ENCODE measurements around the gene HUS1B. TPM values are rescaled to one million over a fixed set of nuclear protein-coding genes. Genes with fewer than 3 reads are reported as not detected.

The HUS1B gene
- total RNA-seq (2021; fragmentation: NEBNext Ultra II Directional; extraction: Animal tissue kit (Norgen Biotek cat#: 25700)) = under 1 TPM in 4 of 6 experiments, not detected in 2; 0.21 to 0.34 (median 0.28) TPM
- long read RNA-seq = 0 reads

- no peak within 1 kb of the TSS for H3K27ac Mint-ChIP-seq
- no peak for TF ChIP-seq CTCF (IDR thresholded peaks at IDR 0.05)
- H3K4me3 Mint-ChIP-seq = no peak within 1 kb of the TSS
These were observed at the start of gene HUS1B for GRCh38 chr6:656460-657252. Gene HUS1B, minus strand, starts transcription at chr6:657100. Its CDS starts 156 bp downstream, at chr6:656944.

GRCh38 chr6:706146-706545 is 49.2 kb upstream of the HUS1B start:
- no peak for TF ChIP-seq CTCF (IDR thresholded peaks at IDR 0.05)
- Mint-ChIP-seq H3K27me3 (ENCODE audit: insufficient read depth) (no peaks in the 10 kb centered on the region; the same call in none of the 2 replicates), H3K9me3 (no peaks in the 10 kb centered on the region), H3K4me1 (ENCODE audit: low read depth) (peaks cover 37% of the 10 kb centered on the region), H3K27ac (no peak overlapping the region), H3K36me3 (ENCODE audit: low read depth) (no peaks in the 10 kb centered on the region), H3K4me3 (no peak overlapping the region)
- DNase-seq = no peak

More at GRCh38 chr6:656460-657252, at the start of gene HUS1B:
- H3K27me3 Mint-ChIP-seq (ENCODE audit: insufficient read depth) = 0 out of 2 replicates have a peak, but pooled peaks cover 2% of the 10 kb centered on the region
- peaks cover 10% of the 10 kb centered on the region; the same call in 1 of the 2 replicates for H3K36me3 Mint-ChIP-seq (ENCODE audit: low read depth)
- H3K4me1 Mint-ChIP-seq (ENCODE audit: low read depth) = peaks cover 26% of the 10 kb centered on the region
- no peaks in the 10 kb centered on the region for H3K9me3 Mint-ChIP-seq
- DNase-seq = no peak

- Mint-ChIP-seq H3K27ac (no peak overlapping the region), H3K9me3 (no peaks in the 10 kb centered on the region), H3K27me3 (ENCODE audit: insufficient read depth) (peaks cover 1% of the 10 kb centered on the region), H3K4me3 (no peak overlapping the region), H3K36me3 (ENCODE audit: low read depth) (no peaks in the 10 kb centered on the region), H3K4me1 (ENCODE audit: low read depth) (peaks cover 27% of the 10 kb centered on the region)
- TF ChIP-seq CTCF (IDR thresholded peaks at IDR 0.05) = no peak
- DNase-seq = no peak
These were observed 48.1 kb upstream of the HUS1B start for GRCh38 chr6:705047-705446.

GRCh38 chr6:704046-704445 is 47.1 kb upstream of the HUS1B start:
- no peak for TF ChIP-seq CTCF (IDR thresholded peaks at IDR 0.05)
- Mint-ChIP-seq H3K27me3 (ENCODE audit: insufficient read depth) (peaks cover 2% of the 10 kb centered on the region), H3K27ac (peak overlapping the region; percentile 39), H3K4me1 (ENCODE audit: low read depth) (peaks cover 29% of the 10 kb centered on the region), H3K9me3 (no peaks in the 10 kb centered on the region), H3K4me3 (no peak overlapping the region), H3K36me3 (ENCODE audit: low read depth) (no peaks in the 10 kb centered on the region)
- no peak for DNase-seq

- Mint-ChIP-seq H3K9me3 (no peaks in the 10 kb centered on the region), H3K27me3 (ENCODE audit: insufficient read depth) (peaks cover 2% of the 10 kb centered on the region), H3K27ac (no peak overlapping the region; the same call in 1 of the 2 replicates), H3K4me3 (no peak overlapping the region), H3K36me3 (ENCODE audit: low read depth) (no peaks in the 10 kb centered on the region), H3K4me1 (ENCODE audit: low read depth) (peaks cover 29% of the 10 kb centered on the region)
- no peak for DNase-seq
- no peak for TF ChIP-seq CTCF (IDR thresholded peaks at IDR 0.05)
These were observed 46.7 kb upstream of the HUS1B start for GRCh38 chr6:703552-703951.

All from HFFc6 (cell line).